ENCODE data around the gene HOXD13. TPM values are rescaled to one million over a fixed set of nuclear protein-coding genes. Genes with fewer than 3 reads are reported as not detected.

Gene HOXD13
- total and polyA plus RNA-seq, 2 donors (not counting 1 experiment from before 2014, with no cell fraction given), result not detected

GRCh38 chr2:176099159-176099727 is 6.7 kb downstream of the HOXD13 start:
- H3K4me3 Mint-ChIP-seq, result no peak overlapping the region
- Histone ChIP-seq H3K27ac (ENCODE audit: low read length in 2 of 2) (no peak overlapping the region), H4K20me1 (ENCODE audit: control insufficient read depth, insufficient read depth, low read length, poor library complexity, severe bottlenecking) (no peaks in the 10 kb centered on the region), H3K4me2 (replicated peaks; ENCODE audit: low read depth, low read length, poor library complexity, severe bottlenecking) (no peak overlapping the region), H3K9me3 (ENCODE audit: control extremely low read depth in 1 of 3, control insufficient read depth in 2 of 3, insufficient read depth in 1 of 3, low read length in 2 of 3) (peaks cover 0 to 42% (median 0%) of the 10 kb centered on the region in 3 donors), H3K36me3 (replicated peaks in 1 of 2; ENCODE audit: control extremely low read depth in 1 of 2, control insufficient read depth in 1 of 2, extremely low read depth in 1 of 2, insufficient read depth in 2 of 2, low read length in 1 of 2) (no peaks in the 10 kb centered on the region), H3K9ac (ENCODE audit: low read length) (no peak overlapping the region), H3K4me3 (ENCODE audit: control extremely low read depth in 1 of 5, extremely low read depth in 1 of 5, insufficient read depth in 1 of 5, low read depth in 2 of 5, low read length in 4 of 5) (no peak overlapping the region), H3K27me3 (replicated peaks in 1 of 4; ENCODE audit: control extremely low read depth in 1 of 4, control insufficient read depth in 3 of 4, insufficient read depth in 4 of 4, low read length in 3 of 4) (peaks cover 0 to 96% (median 74%) of the 10 kb centered on the region in 4 experiments), H2AFZ (ENCODE audit: insufficient read depth, low read depth, low read length, poor library complexity, severe bottlenecking) (no peak overlapping the region), H3K4me1 (ENCODE audit: control insufficient read depth in 2 of 2, insufficient read depth in 2 of 2, low read length in 2 of 2) (peaks cover 18 to 35% of the 10 kb centered on the region in 2 donors), H3K79me2 (ENCODE audit: control insufficient read depth, insufficient read depth, low read length) (no peaks in the 10 kb centered on the region)
- WGBS (ENCODE audit: insufficient coverage), result 16% methylated on average over 30 of the region's 30 CpGs
- no peak for ATAC-seq (ENCODE audit: low read depth)
- intact Hi-C loops (cut with micrococcal nuclease), result loop anchor here (10.0 kb wide), 1 partner anchor 1764 kb away; the partner anchor contains the start of gene SP9
- H3K27me3 Mint-ChIP-seq, result peaks cover 84% of the 10 kb centered on the region
- TF ChIP-seq EZH2 (IDR thresholded peaks at IDR 0.05; ENCODE audit: borderline replicate concordance, insufficient read depth, low read depth, low read length, poor library complexity, severe bottlenecking) (no peak), CTCF (IDR thresholded peaks at IDR 0.05) (no peak)
- H3K27ac Mint-ChIP-seq, result no peak overlapping the region
- ChIA-PET POLR2A (no interaction called here), CTCF (interaction anchor here (0.6 to 4.7 kb wide), 3 partner anchors 34 to 1049 kb away, joined by 3 to 72 read pairs (median 5); no protein-coding TSS in a partner anchor)
- H3K9me3 Mint-ChIP-seq (ENCODE audit: insufficient read depth), result no peaks in the 10 kb centered on the region
- peaks cover 15% of the 10 kb centered on the region for H3K4me1 Mint-ChIP-seq
- peak; percentile 31 for DNase-seq

Measured in B cell (primary cell).